Hematopoietic multipotent progenitor cell treated with erythropoietin and hydrocortisone succinate and interleukin-3 and kit ligand, for 8 days (in vitro differentiated cells): Measurements from ENCODE around the gene PPIP5K1.
"Not testable (repeated sequence)": the region's sequence is repeated elsewhere in the genome, so short reads cannot be mapped to it uniquely, and the experiment has no call there.

Experiments used
- DNase-seq: peaks from one replicate; pipeline ENCODE4 v3.0.0-alpha.2; 2015

PPIP5K1 gene

GRCh38 chr15:43589778-43590466 is at the start of gene PPIP5K1:
TSS of gene PPIP5K1 (minus strand) at chr15:43590208. CDS start at chr15:43584504, 5,704 bp downstream.
- not testable (repeated sequence) for DNase-seq

GRCh38 chr15:43638464-43639204 is 48.6 kb upstream of the PPIP5K1 start:
- DNase-seq = not testable (repeated sequence)

GRCh38 chr15:43626937-43627336 is 36.9 kb upstream of the PPIP5K1 start:
- DNase-seq = not testable (repeated sequence)

GRCh38 chr15:43625106-43625505 is 35.1 kb upstream of the PPIP5K1 start:
- DNase-seq = no peak

GRCh38 chr15:43622068-43622799 is 32.2 kb upstream of the PPIP5K1 start:
- DNase-seq = not testable (repeated sequence)

- DNase-seq = not testable (repeated sequence)
These were observed 28.7 kb upstream of the PPIP5K1 start, which contains the start of gene STRC for GRCh38 chr15:43618700-43619099. TSS of gene STRC (minus strand) at chr15:43618800. CDS start at chr15:43618722, 78 bp downstream.

- DNase-seq = not testable (repeated sequence)
These were observed 27.7 kb upstream of the PPIP5K1 start for GRCh38 chr15:43617750-43618149.

GRCh38 chr15:43602233-43602632 is 12.2 kb upstream of the PPIP5K1 start:
- not testable (repeated sequence) for DNase-seq

- DNase-seq = not testable (repeated sequence)
These were observed 10.2 kb upstream of the PPIP5K1 start for GRCh38 chr15:43600200-43600599.

GRCh38 chr15:43599131-43599530 is 9.1 kb upstream of the PPIP5K1 start:
- not testable (repeated sequence) for DNase-seq

- DNase-seq = not testable (repeated sequence)
These were observed 3.6 kb upstream of the PPIP5K1 start, which contains the start of gene CKMT1B for GRCh38 chr15:43593328-43594190. TSS of gene CKMT1B (plus strand) at chr15:43594027. CDS start at chr15:43594219, 192 bp downstream.

- not testable (repeated sequence) for DNase-seq
These were observed 2.8 kb upstream of the PPIP5K1 start for GRCh38 chr15:43592841-43593240.

GRCh38 chr15:43574607-43575006 is 15.4 kb downstream of the PPIP5K1 start:
- not testable (repeated sequence) for DNase-seq

- DNase-seq = not testable (repeated sequence)
These were observed 23.4 kb downstream of the PPIP5K1 start for GRCh38 chr15:43566615-43567014.

- DNase-seq = not testable (repeated sequence)
These were observed 26.2 kb downstream of the PPIP5K1 start for GRCh38 chr15:43563793-43564192.

GRCh38 chr15:43562753-43563152 is 27.3 kb downstream of the PPIP5K1 start:
- DNase-seq = not testable (repeated sequence)

GRCh38 chr15:43552986-43553385 is 37.0 kb downstream of the PPIP5K1 start:
- no peak for DNase-seq

GRCh38 chr15:43552256-43552655 is 37.8 kb downstream of the PPIP5K1 start:
- no peak for DNase-seq

- DNase-seq = no peak
These were observed 39.3 kb downstream of the PPIP5K1 start for GRCh38 chr15:43550527-43551363.

GRCh38 chr15:43547539-43547938 is 42.5 kb downstream of the PPIP5K1 start:
- no peak for DNase-seq

GRCh38 chr15:43545426-43545825 is 44.6 kb downstream of the PPIP5K1 start:
- DNase-seq = no peak
